ENCODE results near the gene CASR.

Gene CASR

DNA sequence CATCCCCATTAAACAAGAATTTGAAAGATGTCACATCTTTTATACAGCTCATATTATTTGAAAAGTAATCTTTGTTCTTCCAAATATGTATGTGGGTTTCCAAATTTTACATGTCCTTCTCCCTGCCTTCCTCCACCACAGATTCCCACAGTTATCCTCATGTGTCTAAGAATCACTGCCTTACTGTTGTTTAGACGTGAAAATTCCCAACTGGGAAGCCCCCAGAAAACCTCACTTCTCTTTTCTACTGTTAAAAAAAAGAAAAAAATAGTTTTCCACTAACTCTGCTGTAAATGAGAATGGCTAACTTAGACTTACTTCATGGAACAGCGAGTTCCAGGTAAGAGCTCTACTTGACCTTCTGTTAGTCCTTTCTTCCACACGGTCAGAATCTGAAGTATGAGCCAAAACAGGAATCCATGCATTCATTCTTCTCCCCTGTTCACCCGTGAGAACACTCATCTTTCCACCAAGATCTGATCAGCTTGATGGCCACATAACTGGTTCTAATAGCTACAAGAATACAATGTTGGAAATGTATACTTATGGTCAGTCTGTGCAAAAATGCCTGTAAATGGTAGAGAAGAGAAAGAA lies 123.7 kb downstream of the CASR start:
- no peak for DNase-seq

DNA sequence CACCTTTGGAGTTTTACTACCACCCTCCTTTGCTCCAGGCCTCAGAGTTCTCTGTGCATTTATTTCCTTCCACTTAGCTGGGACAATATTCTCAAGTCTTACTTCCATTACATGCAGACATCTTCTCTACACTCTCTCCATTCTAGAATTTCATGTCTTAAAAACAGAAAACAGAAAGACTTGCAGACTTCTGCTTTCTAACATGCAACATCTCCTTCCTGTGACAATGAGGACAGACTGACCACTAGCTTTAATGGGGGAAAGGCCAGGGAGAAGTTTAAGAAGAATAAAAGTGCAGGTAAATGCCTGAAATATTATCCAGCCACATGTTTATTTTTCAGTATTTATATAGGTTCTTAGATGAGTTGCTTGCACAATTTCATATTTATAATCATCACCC lies 124.5 kb downstream of the CASR start:
- DNase-seq = no peak

DNA sequence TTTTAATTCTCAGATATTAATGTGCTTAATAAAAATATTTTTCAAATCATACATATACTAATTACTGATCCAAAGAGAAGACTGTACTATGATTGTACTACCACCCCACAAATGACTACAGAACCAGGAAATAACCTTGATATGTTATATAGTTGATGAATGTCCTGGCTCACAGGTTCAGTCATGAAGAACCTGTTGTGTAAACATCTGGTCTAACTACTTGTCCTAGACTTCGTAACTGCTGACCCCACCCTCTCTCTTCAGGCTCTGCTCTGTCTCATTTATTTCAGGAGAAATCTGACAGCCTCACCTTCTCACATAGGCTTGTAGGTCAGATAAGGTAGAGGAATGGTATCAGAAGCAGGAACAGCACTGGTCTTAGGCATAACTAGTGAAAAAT lies 126.9 kb downstream of the CASR start:
- no peak for DNase-seq

DNA sequence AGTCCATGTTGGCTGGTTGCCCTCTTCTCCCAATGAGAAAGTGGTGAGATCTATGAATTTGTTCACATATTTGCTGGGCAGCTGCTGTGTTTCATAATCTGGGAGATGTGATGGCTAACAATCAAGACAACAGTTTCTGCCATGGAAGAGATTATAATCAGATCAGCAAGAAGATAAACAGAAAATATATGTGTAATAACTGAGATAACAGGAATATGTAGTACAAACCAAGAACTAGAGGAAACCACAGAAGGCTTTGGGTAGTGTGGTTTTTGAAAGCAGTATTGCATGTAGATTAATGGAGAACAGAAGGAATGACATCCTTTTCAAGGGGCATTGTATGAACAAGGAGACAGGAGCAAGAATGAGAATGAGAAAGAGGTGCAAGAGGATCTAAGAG lies 129.4 kb downstream of the CASR start:
- DNase-seq = no peak

DNA sequence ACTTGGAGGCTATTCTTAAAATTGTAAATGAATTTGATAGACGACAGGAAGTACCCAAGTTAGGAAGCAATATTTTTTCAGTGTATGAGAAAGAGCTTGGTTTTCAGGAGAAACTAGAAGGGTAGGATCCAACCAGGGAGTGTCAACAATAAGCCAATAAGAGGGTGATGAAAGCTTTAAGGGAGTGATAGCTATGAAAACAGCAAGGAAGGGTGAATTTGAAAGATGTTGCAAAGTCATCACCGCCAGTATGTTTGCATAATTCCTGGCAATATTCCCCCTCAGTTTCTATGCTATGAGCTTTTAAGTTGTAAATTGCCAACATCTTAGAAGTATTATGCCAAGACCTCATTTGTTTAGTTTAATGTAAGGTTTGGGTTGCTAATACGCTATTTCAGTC lies 129.8 kb downstream of the CASR start:
- DNase-seq = no peak

DNA sequence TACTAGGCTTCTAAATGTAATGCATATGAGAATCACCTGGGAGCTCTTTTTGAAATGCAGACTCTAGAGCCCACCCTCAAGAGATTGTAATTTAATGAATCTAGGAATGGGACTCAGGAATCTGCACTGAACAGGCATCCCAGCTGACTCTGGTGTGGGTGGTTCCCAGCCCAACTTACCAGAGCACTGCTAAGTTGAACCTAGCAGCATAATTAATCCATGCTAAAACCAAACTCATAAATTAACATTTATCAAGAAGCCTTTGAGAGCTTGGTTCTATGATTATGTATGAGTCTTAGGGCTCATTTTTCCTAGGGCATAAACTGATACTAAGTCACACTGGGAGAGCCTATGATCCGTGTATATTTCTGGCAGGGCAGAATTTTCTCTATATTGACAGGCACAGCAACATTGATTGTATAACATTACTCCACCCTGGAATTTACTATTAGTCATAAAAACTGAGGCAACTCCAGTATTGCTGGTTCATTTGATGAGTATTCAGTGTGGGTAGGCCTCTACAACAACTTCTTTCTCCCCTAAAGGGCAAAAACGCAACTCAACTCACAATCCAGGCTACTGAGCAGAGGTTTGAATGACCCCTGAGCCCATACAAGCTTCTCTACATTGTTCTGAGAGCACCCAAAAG lies 130.9 kb downstream of the CASR start:
- no peak for DNase-seq

DNA sequence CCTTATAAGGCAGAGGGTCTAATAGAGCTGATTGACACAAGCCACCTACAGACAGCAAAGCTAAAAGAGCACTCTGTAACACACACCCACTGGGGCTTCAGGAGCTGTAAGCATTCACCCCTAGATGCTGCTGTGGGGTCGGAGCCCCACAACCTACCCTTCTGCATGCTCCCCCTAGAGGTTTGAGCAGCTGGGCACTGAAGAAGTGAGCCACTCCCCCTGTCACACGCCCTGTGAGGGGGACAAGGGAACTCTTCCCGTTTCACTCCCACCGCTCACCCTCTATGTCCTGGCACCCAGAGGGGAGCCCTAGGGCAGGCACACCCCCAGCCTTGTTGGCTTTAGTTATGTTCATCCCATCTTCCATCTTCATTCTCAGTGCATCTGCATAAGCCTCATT lies 132.2 kb downstream of the CASR start:
- DNase-seq = no peak

DNA sequence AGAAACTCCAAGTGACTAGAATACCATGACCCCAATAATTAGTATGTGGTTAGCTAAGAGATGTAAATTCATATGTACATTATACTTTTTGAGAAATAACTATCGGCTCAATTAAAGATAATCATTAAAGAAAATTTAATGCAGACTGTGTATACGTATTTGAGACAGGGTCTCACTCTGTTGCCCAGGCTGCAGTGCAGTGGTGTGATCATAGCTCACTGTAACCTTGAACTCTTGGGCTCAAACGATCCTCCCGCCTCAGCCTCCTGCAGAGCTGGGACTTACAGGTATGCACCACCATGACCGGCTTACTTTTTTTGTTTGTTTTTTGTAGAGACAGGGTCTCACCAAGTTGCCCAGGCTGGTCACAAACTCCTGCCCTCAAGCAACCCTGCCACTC lies 132.9 kb downstream of the CASR start:
- no peak for DNase-seq

DNA sequence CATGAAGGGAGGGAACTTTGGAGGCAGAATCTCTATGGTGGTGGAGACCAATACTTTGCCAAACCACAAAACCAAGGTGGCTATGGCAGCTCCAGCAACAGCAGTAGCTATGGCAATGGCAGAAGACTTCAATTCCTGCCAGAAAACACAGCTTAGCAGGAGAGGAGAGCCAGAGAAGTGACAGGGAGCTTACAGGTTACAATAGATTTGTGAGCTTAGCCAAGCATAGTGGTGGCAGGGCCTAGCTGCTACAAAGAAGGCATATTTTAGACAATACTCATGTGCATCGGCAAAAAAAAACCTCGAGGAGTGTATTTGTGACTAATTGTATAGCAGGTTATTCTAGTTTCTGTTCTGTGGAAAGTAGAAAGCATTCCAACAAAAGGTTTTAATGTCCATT lies 135.2 kb downstream of the CASR start:
- no peak for DNase-seq

DNA sequence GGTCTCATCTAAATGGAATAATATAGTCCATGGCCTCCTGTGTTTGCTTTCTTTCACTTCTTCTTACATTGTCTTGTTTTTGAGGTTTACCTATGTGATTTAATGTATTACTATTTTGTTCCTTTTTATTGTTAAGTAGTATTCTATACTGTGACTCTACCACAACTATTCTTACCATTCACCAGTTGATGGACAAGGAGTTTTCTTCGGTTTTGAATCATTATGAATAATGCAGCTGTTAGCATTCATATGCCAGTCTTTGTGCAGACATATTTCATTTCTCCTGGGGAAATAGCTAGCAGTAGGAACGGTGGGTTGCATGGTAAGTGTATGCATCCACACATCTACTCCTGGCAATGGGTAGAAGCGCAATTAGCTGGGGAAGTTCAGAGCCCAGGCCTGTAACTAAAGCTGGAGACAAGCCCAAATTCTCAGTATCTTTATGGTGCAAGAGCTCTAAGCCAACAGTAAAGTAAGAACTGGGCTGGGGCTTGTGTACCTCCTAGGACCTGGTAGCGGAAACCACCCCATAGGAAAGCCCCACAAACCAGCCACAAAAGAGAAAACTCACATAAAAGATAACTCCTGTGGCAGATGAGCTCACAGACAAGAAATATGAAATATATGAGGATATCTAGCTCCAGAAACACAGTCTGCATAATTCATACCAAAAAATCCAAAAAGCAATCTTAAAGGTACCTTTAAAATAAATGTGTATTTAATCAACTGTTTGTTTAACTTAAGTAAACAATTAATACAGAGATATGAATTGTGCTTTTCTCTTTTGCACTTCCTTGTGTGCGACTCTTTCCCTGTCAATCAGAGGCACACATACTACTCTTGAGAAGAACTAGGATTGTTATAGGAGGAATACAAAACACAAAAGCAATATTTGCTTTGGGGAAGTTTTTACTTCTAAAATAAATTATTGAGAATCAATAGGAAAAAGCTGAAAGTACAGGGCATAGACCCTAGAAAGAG lies 138.9 kb downstream of the CASR start:
- no peak for DNase-seq

DNA sequence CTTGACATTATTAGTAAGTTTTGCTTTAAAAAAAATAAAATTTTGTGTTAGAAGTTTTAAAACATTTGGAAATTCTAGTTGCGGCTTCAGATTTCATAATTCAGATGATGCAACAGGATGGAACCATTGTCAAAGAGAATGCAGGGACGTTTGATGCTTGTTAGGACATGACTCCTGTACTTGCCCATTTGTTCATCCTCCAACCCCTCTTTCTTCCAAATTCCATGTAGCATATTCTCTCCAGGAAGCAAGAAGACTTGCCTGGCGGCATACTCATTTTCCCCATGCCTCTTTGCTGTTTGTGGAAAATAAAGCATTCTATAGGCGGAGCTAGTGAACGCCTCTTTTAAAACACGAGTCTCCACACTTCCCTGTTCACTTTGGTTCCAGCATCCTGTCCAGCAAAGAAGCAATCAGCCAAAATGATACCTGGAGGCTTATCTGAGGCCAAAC lies 141.4 kb downstream of the CASR start, which contains the start of gene CSTA:
CSTA (plus strand) TSS at position 378 of the 453 bp plus-strand sequence; CDS start at position 423, 45 bp downstream.
- no peak for DNase-seq

DNA sequence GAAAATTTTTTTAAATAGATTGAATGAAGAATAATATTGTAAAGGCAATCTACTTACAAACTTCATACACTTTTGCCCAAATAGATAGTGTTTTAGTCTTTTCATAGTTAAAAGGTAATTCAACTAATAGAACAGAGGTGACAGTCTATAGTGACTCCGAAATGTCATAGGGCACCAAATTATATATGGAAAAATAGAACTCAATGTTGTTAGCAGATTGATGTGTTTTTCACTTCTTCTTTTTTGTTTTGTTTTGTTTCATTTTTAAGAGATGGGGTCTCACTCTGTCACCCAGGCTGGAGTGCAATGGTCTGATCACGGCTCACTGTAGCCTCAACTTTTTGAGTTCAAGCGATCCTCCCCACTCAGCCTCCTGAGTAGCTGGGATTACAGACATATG lies 142.3 kb downstream of the CASR start:
- DNase-seq = no peak

DNA sequence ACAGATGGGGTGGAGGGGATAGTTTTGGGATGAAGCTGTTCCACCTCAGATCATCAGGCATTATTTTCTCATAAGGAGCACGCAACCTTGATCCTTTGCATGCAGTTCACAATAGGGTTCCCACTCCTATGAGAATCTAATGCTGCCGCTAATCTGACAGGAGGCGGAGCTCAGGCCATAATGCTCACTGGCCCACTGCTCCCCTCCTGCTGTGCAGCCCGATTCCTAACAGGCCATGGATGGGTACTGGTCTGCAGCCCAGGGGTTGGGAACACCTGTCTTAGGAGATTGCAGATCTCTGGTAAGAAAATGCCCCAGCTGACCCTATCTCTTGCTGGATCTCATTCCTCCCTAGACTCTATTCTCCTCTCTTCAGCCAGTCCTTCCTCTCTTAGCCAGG lies 148.4 kb downstream of the CASR start:
- DNase-seq = no peak

DNA sequence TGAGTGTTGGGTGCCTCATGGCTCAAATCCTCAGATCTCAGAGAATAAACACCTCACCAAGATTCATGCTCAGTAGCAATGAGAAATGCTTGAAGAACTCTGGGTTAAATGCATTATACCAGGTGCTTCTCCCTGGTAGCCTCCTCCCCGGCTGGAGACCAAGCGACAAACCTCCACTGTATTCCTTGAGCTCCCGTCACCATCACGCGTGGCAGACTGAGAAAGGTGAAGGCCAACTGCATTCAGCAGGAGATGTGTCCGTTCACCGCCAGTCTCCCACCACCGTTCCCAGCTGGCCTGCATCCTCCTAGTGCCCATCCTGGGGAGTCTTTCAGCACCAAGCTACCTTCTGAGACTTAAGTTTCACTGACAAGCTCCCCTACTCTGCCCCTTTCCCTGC lies 149.1 kb downstream of the CASR start:
- no peak for DNase-seq

Measured in fibroblast of skin of back (primary cell).